ENCODE data around the gene HLA-B. TPM values are rescaled to one million over a fixed set of nuclear protein-coding genes. Genes with fewer than 3 reads are reported as not detected.
"Not testable (repeated sequence)": the region's sequence is repeated elsewhere in the genome, so short reads cannot be mapped to it uniquely, and the experiment has no call there.

Gene HLA-B
- 415 and 797 TPM in 2 replicates for total RNA-seq (2014; rRNA removed; shearing (Covaris generic))

DNA sequence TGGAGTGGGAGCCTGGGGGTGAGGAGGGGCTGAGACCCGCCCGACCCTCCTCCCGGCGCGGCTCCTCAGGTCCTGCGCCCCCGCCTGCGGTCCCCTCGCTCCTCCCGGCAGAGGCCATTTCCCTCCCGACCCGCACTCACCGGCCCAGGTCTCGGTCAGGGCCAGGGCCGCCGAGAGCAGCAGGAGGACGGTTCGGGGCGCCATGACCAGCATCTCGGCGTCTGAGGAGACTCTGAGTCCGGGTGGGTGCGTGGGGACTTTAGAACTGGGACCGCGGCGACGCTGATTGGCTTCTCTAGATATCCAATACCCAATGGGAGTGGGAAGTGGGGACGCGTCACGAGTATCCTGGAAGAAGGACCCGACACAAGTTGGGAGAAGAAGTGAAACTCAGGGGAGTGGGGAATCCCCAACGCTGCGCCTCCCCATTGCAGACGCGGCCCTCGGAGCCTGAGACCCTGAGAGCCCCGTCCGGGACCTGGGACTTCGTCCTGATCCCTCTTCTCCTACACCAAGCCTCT, at the start of gene HLA-B:
HLA-B (minus strand) TSS at position 234 of the 521 bp plus-strand sequence; CDS start at position 213, 21 bp downstream.
- peak; percentile 95 for DNase-seq (ENCODE audit: low read depth)

DNA sequence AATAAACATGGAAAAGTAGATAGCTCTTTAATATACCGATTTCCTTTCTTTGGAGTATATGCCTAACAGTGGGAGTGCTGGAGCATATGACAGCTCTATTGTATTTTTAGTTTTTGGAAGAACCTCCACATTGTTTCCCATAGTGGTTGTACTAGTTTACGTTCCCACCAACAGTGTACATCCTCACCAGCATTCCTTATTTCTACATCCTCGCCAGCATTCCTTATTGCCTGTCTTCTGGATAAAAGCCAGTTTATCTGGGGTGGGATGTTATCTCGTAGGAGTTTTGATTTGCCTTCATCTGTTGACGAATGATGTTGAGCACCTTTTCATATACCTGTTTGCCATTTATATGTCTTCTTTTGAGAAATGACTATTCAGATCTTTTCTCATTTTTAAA, 49.0 kb upstream of the HLA-B start:
- no peak for DNase-seq (ENCODE audit: low read depth)

DNA sequence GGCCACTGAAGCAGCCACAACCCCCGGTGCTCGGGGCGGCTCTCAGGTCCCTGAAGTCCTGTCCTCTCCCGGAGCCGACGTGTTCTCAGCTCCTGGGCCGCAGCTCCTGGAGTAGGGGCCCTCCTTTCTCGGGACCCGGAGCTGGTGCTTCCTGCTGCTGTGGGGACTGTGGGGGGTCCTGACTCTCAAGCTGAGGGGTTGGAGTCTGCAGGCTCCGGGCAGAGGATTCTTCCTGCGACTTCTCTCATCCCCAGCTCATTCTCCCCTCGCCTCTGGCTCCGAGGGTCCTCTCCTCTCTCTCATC, 47.0 kb upstream of the HLA-B start:
- not testable (repeated sequence) for DNase-seq (ENCODE audit: low read depth)

DNA sequence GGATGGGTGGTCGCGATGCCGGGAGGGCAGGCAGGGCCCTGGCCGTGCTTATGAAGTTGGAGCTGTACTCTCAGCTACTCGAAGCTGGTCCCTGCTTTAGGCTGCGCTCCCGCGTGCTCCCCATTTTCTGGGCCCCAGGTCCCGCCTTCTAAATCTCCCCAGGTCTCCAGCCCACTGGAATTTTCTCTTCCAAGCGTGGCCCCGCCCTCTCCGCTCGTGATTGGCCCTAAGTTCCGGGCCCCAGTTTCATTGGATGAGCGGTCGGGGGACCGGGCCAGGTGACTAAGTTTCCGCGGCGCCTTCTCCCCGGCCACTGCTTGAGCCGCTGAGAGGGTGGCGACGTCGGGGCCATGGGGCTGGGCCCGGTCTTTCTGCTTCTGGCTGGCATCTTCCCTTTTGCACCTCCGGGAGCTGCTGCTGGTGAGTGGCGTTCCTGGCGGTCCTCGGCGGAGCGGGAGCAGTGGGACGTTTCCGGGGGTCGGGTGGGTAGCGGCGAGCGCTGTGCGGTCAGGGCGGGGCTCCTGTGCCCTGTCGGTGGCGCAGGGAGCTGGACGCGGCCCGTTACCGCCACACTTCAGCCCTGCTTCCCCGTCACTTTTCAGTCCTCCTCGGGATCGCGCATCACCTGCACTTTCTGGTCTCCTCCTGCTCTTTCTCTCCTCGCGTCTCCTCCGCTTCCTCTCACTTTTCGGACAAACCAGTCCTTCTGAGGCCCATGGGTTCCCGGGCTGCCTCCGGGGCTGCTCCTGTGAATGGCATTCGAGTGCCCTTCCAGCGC, 46.5 kb upstream of the HLA-B start, which contains the start of gene MICA:
MICA (plus strand) TSS at position 313 of the 778 bp plus-strand sequence; CDS start at position 351, 38 bp downstream.
- peak; percentile 97 for DNase-seq (ENCODE audit: low read depth)

DNA sequence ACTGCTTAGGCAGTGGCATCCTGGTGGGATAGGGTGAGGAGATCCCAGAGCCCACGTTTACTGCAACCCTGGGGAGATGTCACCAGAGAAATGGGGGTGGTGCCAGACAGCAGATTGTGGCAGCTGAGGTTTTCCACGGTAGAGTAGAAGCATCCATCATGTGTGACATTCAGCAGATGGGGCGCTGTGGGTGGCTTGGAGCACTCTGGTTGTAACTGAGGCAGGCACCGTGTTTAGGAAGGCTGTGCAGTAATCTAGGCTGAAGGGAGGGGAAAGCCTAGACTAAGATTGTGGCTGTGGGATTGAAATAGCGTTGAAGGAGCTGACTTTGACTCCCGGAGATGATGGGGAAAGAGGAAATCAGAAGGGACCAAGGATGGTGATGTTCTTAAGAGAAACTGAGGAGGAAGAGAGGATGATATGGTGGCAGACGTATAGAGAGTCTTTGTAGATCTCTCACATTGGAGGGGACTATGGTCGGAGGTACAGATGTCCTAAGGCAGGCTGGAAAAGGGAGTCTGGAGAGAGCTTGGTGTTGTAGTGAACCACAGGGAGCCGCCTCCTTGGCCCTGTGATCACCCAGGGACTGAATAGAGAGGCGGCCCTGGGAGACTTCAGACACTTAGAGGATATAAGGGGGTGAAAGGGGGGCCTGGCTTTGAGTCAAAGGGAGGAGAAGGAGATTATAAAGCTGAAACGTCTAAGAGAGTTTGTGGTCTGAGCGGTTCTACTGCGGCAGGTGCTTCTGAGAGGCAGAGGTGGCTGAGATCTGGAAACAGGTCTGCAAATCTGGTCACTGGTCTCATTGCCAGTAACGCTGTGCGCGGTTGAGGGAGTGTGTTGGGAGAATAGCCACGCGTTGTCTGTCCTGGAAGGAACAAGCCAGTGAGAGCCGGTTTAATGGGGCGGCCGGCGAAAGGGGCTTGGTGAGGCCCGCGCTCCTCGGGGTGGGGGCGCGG, 45.6 kb upstream of the HLA-B start:
- no peak for DNase-seq (ENCODE audit: low read depth)

DNA sequence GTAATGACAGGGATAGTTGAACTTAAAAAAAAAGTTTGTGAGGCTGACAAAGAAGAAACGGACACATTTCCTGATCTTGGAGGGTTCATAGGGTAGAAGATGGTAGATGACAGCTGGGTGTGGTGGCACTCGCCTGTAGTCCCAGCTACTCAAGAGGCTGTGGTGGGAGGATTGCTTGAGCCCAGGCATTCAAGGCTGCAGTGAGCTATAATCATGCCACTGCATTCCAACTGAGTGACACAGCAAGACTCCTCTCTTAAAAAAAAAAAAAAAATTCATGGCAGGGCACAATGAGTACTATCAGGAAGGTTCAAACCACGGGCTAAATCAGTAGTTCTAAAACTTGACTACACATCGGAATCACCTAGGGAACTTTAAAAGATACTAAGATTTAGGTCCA, 44.4 kb upstream of the HLA-B start:
- DNase-seq (ENCODE audit: low read depth), result peak; percentile 90

DNA sequence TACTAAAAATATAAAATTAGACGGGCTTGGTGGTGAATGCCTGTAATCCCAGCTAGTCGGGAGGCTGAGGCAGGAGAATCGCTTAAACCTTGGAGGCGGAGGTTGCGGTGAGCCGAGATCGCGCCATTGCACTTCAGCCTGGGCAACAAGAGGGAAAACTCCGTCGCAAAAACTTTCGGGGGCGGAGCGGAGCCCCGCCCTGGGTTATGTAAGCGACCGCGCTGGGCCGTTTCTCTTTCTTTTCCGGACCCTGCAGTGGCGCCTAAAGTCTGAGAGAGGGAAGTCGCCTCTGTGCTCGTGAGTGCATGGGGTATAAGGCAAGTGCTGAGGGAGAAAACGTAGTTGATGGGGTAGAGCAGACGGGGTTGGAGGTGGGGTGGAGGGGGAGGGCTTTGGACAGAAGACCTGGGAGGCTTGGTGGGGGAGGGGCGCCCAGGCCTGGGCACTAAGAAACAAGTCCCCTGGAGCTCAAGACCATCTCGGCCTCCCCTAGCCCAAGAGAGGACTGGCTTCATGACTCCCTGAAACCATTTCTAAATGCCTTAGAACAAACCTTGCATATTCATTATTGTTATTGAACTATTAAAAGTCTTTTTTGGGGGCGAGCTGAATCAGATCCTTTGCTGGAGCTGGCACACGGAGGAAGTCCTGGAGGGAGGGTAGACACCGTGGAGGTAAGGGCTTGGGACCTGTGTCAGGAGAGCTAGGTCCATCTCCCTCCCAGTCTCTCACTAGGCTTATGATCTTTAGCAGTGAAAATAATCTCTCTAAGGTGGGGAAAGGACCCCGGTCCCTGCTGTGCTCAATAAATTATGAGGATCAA, 43.7 kb upstream of the HLA-B start:
- DNase-seq (ENCODE audit: low read depth), result peak; percentile 75

DNA sequence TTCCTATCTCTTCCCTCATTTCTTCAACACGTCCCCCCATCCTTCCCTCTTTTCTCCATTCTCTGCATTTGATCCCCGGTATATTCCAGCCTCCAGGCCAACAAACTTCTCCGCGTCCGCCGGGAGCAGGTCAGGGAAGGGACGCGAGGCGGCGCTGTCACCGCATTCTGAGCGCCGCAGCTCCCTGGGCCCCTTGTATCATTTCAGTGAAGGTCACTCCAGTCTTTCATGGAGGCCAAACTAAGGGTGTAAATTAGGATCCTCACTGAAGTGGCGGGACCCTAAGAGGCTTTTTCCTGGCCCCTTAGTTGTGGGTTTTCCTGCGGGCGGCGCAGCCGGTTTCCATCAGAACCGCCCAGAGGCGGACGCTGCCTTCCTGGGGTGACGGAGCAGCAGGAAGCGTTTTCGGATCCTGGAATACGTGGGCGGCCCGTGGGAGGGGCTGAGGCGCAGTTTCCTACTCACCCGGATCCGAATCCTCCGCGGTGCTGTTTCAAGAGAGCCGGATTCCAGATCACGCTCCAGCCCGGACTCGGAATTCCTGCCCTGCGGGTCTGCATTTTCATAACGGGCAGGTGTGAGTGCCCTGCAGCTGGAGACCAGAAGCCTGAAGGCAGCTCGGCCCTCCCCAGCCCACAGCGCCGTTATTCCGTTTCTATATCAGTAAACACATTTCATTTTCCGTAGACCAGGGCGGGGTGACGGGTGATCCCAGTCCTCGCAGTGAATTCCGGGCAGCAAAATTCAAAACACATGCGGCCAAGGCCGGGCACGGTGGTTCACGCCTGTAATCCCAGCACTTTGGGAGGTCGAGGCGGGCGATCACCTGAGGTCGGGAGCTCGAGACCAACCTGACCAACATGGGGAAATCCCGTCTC, 42.8 kb upstream of the HLA-B start:
- peak; percentile 94 for DNase-seq (ENCODE audit: low read depth)

DNA sequence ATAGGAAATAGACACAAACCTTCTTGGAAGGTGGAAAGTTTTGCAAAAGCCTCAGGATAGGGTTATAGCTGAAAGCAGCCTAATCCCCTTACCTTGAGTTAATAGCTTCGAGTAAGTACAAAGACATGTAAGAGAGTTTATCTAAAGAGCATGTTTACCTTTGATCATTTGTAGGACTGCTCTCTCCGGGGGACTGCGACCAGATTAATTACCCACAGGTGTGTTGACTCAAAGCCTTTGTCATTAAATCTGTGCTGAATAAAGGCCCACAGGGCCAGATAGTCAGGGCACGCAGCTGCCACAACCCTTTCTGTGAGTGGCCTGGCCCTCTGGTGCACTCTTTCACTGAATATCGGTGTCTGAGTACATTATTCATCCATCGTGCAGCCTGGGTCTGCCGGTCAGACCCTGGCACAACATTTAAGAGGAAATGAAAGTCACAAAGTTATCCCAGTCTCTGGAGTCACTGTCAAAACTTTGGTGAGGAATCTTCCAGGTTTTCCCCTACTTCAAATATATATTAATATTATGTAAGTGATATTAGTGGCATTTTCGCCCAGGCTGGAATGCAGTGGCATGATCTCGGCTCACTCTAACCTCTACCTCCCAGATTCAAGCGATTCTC, 41.0 kb upstream of the HLA-B start:
- DNase-seq (ENCODE audit: low read depth), result no peak

DNA sequence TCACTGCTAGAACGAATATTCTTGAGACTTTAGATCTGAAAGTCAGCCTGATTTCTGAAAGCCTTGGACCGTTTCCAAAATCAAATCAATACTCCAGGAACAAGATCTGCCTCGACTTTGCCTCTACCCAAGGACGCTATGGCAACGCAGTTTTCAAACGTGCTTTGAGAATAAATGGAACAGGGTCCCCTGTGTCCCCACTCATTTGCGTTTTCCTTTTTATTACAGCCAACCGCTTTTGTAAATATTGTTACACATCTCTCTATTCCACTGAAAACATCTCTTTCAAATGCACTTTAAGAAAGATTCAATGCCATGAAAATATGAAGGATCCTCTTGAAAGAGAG, 40.1 kb upstream of the HLA-B start:
- not testable (repeated sequence) for DNase-seq (ENCODE audit: low read depth)

DNA sequence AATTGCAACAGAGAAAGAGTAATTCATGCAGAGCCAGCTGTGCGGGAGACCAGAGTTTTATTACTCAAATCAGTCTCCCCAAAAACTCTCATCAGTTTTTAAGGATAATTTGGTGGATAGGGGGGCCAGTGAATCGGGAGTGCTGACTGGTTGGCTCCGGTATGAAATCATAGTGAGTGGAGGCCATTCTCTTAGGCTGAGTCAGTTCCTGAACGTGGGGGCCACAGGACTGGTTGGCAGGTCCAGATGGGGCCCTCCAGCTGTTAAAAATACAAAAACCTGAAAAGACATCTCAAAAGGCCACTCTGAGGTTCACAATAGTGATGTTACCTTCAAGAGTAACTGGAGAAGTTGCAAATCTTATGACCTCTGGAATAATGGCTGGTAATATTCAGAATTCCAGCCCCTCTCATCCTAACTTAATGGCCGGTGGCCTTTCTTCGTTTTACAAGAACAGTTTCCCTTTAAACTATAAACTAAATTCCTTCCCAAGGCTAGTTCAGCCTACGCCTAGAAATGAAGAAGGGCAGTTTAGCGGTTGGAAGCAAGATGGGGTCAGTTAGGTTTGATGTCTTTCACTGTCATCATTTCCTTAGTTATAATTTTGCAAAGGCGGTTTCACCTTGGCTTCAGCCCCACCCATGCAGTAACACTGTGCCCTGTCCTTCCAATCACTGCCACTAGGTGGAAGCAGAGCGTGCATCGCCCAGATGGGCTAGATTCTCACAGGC, 39.6 kb upstream of the HLA-B start:
- peak; percentile 91 for DNase-seq (ENCODE audit: low read depth)

DNA sequence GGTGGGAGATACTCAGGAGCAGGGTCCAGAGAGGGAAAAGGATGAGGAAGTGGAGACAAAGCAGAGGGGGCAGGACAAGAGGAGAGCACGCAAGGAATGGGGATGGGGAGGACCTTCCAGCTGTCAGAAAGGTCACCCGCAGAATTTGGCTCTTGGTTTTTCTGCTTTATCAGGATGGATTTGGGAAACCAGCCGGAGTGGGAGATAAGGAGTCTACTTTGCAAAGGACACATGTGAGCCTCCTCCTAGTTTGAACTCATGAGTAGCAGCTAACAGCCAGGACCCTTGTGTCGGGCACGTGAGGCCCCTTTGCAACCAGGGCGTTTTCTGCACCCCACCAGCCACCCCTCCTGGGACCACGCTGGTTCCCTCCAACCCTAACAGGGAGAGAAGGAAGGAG, 38.9 kb upstream of the HLA-B start:
- DNase-seq (ENCODE audit: low read depth), result no peak

DNA sequence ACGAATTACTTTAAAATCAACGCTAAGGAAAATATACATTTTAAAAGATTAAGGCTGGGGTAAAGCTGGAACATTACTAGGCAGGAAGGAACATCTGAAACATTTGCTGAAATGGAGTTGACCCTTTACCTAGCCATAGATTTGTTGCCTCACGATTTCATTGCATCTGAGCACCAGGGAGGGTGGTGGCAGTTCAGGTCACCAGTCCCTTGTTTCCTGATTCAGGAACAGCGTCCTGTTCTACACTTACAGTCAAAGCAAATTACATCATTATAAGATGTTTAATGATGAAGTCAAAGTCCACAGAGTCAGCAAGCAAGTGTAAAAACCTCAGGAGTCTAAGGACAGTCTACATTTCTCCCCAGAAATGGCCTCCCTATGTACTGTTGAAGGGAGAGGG, 37.4 kb upstream of the HLA-B start:
- no peak for DNase-seq (ENCODE audit: low read depth)

DNA sequence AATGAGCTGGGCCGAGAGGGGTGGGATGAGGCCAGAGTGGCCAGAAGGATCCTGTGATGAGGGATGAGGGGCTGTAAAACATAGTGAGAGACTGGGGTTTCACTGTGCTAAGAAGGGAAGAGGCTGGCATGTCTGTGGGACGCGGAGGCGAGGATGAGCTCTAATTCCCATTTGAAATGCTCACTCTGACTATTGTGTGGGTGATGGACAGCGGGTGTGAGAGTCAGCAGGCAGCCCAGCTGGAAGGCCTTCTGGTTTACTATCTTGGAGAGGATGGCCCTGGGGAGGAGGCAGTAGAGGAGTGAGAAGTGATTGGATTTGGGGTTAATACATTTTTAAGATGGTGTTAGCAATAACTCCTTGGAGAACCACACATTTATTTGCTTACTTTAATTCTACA, 37.0 kb upstream of the HLA-B start:
- no peak for DNase-seq (ENCODE audit: low read depth)

DNA sequence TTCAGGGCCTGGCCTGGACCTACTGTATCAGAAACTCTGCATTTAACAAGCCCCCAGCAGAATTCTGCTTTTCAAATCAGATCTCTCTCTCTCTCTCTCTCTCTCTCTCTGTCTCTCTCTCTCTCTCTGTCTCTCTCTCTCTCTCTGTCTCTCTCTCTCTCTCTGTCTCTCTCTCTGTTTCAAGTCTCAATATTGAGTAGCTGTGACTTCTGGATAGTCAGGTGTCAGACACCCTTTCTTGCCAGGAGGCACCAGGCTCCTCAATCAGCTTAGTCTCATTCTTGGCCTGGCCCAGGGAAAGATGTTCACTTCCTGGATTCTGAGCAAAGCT, 32.8 kb upstream of the HLA-B start:
- DNase-seq (ENCODE audit: low read depth), result not testable (repeated sequence)

DNA sequence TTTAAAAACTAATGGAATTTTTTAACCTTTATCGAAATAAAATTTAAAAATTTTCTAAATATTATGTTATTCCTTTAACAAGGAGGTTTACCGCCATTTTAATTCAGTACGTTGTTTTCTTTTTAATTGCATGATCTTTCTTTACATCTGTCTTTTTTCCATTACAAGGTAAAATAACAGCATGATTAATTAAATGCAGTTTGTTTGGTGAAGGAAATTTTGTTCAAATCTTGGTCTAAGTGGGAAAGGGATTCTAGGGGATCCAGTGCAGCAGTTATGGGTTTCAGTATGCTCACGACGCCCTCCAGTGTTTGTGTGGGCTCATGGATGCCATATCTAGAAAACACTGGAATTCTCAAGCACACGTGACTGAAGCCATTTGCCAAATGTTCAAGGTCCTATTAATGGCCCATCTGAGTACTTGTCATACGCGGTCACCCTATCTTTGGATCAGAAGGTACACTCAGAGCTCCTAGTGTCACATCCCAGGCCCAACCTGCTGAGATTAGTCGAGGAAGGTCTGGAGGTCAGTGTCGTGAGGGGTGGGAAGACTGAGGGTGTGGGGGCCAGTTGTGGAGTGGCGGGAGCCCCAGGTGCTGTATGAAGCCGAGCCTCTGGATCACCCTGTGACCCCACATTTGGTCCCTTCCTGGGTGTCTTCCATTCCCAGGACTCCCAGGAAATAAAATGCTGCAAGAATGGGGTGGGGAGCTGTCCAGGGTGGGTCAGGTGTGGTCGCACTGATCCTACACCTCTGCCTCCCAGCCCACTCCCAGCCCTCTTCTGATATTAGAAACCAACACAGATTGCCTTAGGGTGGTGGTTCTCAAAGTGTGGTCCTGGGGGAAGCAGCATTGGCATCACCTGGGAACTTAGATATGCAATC, 32.2 kb upstream of the HLA-B start:
- DNase-seq (ENCODE audit: low read depth), result not testable (repeated sequence)

DNA sequence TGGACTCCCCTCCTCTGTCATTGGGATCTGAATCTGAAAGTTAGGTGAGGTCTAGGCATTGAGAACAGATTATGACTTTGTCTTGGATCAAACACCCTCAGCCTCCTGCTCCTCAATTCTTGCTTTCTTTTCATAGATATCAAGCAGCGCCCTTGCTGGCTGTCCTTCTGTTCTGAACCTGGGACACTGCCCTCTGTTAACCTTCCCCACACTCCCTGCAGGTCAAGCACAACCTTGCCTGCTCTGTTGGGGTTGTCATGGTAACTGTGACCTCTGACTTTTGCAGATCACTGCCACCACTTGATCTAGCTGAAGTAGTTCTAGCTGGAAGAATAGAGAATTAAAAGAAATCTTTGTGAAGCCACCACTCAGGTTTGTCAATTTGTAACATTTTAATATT, 30.0 kb upstream of the HLA-B start:
- no peak for DNase-seq (ENCODE audit: low read depth)

DNA sequence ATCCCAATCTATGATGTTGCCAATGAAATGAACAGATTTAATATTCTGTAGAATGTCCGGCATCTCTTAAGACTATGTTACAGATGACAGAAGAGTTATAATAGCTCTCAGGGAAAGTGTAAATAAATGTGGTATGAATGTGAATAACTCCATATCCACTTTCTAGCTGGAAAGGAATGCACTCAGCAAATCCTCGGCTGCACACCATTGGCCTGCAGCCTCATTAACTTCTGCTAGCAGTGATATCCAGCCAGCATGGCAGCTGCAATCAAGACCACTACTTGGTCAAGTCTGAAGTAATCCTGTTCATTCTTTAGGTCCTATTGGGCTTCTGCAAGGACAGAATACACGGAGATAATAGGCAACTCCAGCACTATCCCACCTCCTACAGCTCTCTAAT, 29.1 kb upstream of the HLA-B start:
- DNase-seq (ENCODE audit: low read depth), result no peak

DNA sequence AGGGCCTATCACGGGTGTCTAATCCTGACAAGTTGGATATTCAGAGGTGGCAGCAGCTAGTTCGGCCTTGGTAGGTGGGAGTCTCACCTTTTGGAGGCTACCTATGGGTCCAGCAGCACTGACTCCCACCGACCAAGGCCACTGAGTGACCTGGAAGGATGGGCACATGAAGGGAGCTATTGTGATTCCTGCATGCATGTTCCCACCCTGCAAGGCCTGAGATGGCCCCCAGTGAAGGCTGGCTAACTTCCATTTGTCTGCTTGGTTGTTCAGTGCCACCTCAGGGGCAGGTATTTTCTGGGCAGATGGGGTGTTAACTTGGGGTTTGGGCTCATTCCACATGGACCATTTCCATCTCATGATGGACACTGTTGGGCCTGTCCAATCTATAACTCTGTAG, 28.1 kb upstream of the HLA-B start:
- no peak for DNase-seq (ENCODE audit: low read depth)

Data from Daoy (cell line).